Measurements from ENCODE around the gene UPP2. TPM values are rescaled to one million over a fixed set of nuclear protein-coding genes. Genes with fewer than 3 reads are reported as not detected.

UPP2 gene
- total and polyA plus RNA-seq, 2 of the 8 experiments (the other 6 are each of a cell fraction or from before 2014, with no cell fraction given), result not detected

GRCh38 chr2:158066046-158066713, 35.5 kb upstream of the UPP2 start:
- H3K27me3 ChIP-seq (replicated peaks in 1 of 4; ENCODE audit: control insufficient read depth in 3 of 4, extremely low read depth in 1 of 4, insufficient read depth in 3 of 4, low read length in 3 of 4), result no peaks in the 10 kb centered on the region
- ChIA-PET CTCF (ENCODE audit: partially characterized antibody) (no interaction called here), POLR2A (ENCODE audit: partially characterized antibody) (no interaction called here)
- H3K9me3 ChIP-seq (ENCODE audit: insufficient read depth in 2 of 2, low read depth in 1 of 2, low read length in 1 of 2), result no peaks in the 10 kb centered on the region
- DNase-seq (ENCODE audit: low read depth in 1 of 2, low spot score in 2 of 2) (no peak), FAIRE-seq (peak; percentile 78)
- H3K56ac ChIP-seq (replicated peaks; ENCODE audit: insufficient read length, low read depth, low read length), result no peak overlapping the region
- no peak overlapping the region for H3K4ac ChIP-seq (replicated peaks; ENCODE audit: insufficient read length, low read depth, low read length)
- no peak overlapping the region for H3K4me2 ChIP-seq (ENCODE audit: insufficient read depth in 1 of 2, low read depth in 2 of 2, low read length in 2 of 2)
- no peaks in the 10 kb centered on the region for H4K20me1 ChIP-seq (replicated peaks in 1 of 2; ENCODE audit: control insufficient read depth in 1 of 2, insufficient read depth in 2 of 2, low read length in 2 of 2)
- H4K5ac ChIP-seq (ENCODE audit: insufficient read length, low read depth, low read length), result no peak overlapping the region
- H3K4me1 ChIP-seq (replicated peaks in 1 of 4; ENCODE audit: control insufficient read depth in 3 of 4, insufficient read depth in 4 of 4, low read length in 3 of 4), result no peaks in the 10 kb centered on the region
- H3K27ac ChIP-seq (ENCODE audit: low read depth, low read length), result no peak overlapping the region
- no peaks in the 10 kb centered on the region for H3K79me2 ChIP-seq (ENCODE audit: control insufficient read depth in 1 of 2, insufficient read depth in 2 of 2, low read length in 2 of 2)
- H3K23me2 ChIP-seq (ENCODE audit: low read depth, low read length), result no peaks in the 10 kb centered on the region
- TF ChIP-seq CHD1 (IDR thresholded peaks at IDR 0.05; ENCODE audit: low read depth, low read length), result no peak
- no peak for TF ChIP-seq CTBP2 (IDR thresholded peaks at IDR 0.05; ENCODE audit: borderline replicate concordance, insufficient read depth, insufficient read length, low read length)
- no peak for TF ChIP-seq YY1 (IDR thresholded peaks at IDR 0.05; ENCODE audit: low read depth, low read length)
- TF ChIP-seq JUN (IDR thresholded peaks at IDR 0.05; ENCODE audit: low read depth, low read length), result no peak
- no peak for TF ChIP-seq SIRT6 (IDR thresholded peaks at IDR 0.05; ENCODE audit: low read length)
- no peaks in the 10 kb centered on the region for H3K79me1 ChIP-seq (ENCODE audit: low read depth, low read length)
- H3K23ac ChIP-seq (ENCODE audit: insufficient read length), result no peak overlapping the region
- no peak overlapping the region for H2BK12ac ChIP-seq (ENCODE audit: low read depth, low read length)
- 88% methylated on average over 3 of the region's 3 CpGs; no CpG with 5 or more reads in 1 of the 2 experiments for WGBS, 2 experiments (ENCODE audit: extremely low coverage in 1 of 2, insufficient coverage in 1 of 2, insufficient read length in 1 of 2, insufficient replicate concordance in 2 of 2, low coverage in 1 of 2, low lambda C conversion rate in 2 of 2, missing lambda C conversion rate in 1 of 2)
- no peak overlapping the region for H2BK20ac ChIP-seq (ENCODE audit: low read length)
- H2BK15ac ChIP-seq (ENCODE audit: low read length), result no peak overlapping the region
- H3K18ac ChIP-seq (ENCODE audit: extremely low read depth, low read length), result no peak overlapping the region
- H3K14ac ChIP-seq (ENCODE audit: insufficient read length), result no peak overlapping the region
- no peaks in the 10 kb centered on the region for H3K36me3 ChIP-seq (ENCODE audit: control insufficient read depth in 2 of 4, insufficient read depth in 4 of 4, low read length in 3 of 4)
- H2AFZ ChIP-seq (ENCODE audit: low read length), result no peak overlapping the region
- H2BK120ac ChIP-seq (replicated peaks; ENCODE audit: low read depth, low read length), result no peak overlapping the region
- H4K8ac ChIP-seq (ENCODE audit: extremely low read depth, insufficient read depth, low read length), result no peak overlapping the region
- H4K91ac ChIP-seq (replicated peaks; ENCODE audit: insufficient read length, low read length), result no peak overlapping the region
- no peak overlapping the region for H2AK5ac ChIP-seq (ENCODE audit: low read depth, low read length)
- H3K9ac ChIP-seq (replicated peaks in 1 of 4; ENCODE audit: extremely low read depth in 1 of 4, low read depth in 3 of 4, low read length in 3 of 4), result no peak overlapping the region
- no peak overlapping the region for H3K4me3 ChIP-seq (ENCODE audit: extremely low read depth in 1 of 4, insufficient read depth in 2 of 4, low read depth in 3 of 4, low read length in 4 of 4)
- no peak overlapping the region for H2BK5ac ChIP-seq (ENCODE audit: low read depth, low read length)
